Stimulated activated CD4-positive, alpha-beta T cell treated with anti-CD3 and anti-CD28 coated beads, Interleukin-15, amount 100 ng/mL, for 24 hours (primary cell): ENCODE measurements around the gene CCDC200.
"Not testable (repeated sequence)": the region's sequence is repeated elsewhere in the genome, so short reads cannot be mapped to it uniquely, and the experiment has no call there.

Experiments
- DNase-seq: peaks from one replicate; pipeline ENCODE4 v3.0.0-alpha.2; 2020

CCDC200 gene

DNA sequence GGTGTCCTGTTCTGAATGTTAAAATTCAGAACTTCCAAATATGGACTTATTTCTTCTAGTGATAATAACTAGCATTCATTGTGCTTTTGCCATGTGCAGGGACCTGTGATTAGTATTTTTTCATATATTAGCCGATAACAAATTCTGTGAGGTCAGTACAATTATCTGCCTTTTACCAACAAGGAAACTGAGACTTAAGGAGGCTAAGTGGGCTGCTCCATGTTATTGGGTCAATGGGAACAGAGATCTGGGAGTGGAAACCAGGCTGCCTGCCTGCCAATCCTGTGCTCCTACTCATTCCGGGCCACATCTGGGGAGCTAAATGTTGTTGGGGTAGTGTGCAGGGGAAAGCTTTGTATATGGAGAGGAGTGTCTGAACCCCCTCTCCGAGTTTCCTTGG, 13.1 kb downstream of the CCDC200 start:
- DNase-seq = no peak

DNA sequence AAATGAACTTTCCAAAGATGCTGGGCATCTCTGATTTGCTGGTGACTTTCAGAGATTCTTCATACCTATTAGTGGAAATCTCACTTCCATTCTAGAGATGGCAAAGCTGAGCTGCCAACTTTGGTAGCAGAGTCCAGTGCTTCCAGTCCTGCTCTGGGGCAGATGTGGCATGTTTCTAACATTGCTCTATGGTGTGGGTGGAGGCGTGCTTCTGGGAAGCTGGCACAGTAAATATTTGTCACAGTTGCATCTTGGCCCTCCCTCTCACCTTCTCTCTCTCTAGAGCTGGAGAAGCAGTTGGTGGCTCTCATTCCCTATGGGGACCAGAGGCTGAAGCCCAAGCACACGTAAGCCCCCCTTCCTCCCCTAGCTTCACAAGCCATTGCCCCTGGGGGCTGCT, 14.9 kb downstream of the CCDC200 start:
- no peak for DNase-seq

DNA sequence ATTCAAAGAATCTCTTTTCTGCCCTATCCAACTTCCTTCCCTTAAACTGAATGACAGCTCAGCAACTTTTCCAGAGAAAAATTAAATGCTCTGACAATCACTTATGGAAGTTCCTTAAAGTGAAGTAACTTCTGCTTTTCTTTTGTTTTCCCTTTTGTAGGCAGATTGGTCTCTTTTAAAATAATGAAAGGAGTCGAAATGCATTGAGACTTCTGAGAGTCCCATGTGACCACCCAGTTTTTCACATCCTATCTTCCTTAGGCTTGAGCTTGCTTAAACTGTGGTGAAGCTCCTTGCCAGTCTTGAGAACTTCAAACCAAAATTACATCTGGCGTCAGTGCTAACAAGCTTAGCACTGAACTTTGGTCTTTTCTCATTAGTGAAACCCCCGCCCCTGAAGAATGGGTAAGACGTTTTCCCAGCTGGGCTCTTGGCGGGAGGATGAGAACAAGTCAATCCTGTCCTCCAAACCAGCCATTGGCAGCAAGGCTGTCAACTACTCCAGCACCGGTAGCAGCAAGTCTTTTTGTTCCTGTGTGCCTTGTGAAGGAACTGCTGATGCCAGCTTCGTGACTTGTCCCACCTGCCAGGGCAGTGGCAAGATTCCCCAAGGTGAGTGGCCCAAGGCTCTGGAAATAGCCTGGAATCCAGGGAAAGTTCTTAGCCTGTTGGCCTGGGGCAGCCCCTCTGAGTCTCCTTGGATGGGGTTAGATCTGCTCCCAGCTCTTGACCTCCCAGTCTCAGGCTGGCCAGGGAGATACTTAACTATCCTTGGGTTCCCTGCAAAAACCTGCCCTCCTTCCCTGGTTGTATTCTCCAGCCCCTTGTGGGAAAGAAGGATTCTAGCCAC, 15.6 kb downstream of the CCDC200 start:
- peak; percentile 7 for DNase-seq

DNA sequence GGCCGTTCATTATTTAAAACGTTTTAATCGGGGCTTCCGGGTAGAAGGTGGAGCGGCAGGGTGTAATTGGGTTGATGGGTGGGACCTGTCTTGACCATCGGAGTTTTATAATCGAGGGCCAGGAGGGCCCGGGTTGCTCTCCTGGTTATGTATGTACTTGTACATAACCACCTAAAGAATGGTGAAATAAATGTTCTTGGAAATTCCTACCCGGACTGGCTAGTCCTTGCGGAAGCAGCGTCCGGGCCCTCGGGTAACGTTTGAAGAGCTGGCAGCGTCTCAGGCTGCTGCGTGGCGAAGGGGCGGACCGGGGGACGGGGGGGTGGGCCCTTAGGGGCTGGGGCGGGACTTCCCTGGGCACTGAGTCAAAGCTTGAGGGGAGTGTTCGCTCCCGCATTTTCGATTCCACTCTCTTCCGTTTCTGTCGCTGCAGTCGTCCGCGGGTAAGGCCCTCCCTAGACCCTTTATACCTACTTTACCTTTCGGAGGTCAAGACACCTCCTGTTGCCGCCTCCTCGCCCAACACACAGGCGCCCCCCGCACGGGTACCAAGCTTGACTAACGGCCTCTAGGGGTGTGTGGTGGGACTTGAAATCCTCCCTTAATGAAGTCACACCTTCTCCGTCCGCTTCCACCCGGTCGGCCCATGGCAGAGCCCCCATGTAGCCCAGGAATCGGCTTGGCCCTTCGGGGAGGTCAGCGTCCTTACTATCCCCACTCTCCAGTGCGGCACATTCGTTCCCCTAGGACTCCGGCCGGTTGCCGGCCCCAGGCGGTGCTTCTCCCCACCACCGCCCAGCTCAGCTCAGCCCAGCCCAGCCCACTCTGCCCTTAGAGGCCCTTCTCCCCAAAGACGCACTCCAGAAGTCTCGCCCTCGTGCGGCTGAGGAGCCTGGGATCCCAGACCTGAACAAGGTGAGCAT, 16.7 kb downstream of the CCDC200 start, which contains the start of gene TMEM106A:
Gene TMEM106A, plus strand, starts transcription at position 396 of the 923 bp plus-strand sequence. CDS start 1,167 bp downstream, outside the sequence.
- peak; percentile 84 for DNase-seq

DNA sequence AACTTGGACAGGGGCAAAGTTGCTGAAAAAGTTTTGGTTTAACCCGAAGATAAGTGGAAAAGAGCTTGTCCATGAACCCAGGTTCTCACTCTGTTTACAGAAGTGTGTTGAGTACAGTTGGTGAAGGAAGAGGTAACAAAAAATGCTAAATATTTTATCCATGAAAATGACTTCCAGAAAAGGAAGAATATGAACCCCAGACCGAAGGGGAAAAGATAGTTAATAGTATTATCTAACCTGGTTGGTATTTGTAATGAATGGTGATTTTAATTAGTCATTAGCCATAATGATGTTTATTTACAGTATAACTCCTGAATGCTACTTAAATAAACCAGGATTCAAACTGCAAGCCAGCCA, 17.3 kb downstream of the CCDC200 start:
- no peak for DNase-seq

DNA sequence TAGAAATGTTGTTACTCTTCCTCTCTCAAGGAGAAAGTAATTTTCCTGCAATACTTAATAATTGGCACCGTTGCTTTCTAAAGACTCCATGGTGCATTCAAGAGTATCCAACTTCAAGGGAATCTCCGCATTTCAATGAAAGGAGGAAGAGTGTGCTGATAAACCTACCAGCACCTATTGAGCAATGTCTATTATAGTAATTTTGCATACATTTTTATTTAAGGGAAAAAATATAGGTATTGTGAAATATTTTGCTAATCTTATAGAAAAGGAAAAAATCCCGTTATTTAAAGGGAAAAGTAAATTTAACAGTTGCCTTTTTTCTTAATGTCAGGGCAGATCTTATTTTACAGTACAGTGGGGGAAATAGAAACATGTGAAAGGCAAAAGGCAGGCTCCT, 17.8 kb downstream of the CCDC200 start:
- no peak for DNase-seq

DNA sequence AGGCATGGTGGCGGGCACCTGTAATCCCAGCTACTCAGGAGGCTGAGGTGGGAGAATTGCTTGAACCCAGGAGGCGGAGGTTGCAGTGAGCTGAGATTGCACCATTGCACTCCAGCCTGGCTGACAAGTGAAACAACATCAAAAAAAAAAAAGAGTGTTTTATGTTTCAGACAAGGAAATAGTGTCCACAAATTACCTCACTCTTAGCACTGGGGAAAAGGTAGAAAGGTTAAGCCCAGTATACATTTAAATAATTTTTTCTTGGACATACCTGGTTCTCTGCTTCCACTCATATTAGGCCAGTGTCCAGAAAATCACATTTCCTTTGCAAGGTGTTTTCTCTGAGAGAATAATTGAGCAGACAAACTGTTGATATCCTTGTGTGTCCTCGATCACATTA, 25.4 kb downstream of the CCDC200 start:
- not testable (repeated sequence) for DNase-seq

DNA sequence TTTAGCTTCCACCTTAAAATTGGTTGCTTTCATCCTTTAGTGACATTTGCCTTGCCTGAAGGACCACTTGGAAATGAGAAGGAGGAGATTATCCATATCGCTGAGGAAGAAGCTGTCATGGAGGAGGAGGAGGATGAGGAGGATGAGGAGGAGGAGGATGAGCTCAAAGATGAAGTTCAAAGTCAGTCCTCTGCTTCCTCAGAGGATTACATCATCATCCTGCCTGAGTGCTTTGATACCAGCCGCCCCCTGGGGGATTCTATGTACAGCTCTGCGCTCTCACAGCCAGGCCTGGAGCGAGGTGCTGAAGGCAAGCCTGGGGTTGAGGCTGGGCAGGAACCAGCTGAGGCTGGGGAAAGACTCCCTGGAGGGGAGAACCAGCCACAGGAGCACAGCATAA, 28.3 kb downstream of the CCDC200 start:
- DNase-seq = no peak

DNA sequence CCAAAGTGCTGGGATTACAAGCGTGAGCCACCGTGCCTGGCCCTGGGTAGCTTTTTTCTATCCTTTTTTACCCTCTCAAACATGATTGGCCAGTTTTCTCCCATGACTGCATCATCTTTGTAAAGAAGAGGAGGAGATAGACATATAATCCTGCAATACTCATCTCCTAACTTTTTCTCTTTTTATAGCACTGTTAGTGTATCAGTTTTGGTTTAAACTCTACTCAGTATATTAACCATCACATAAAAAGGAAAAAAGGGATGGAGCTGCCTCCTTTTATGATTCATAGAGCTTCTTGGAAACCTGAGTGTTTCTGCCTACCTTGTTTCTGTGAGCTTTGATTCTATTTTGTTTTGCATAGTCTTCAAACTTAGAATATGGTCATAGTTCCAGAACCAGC, 28.8 kb downstream of the CCDC200 start:
- no peak for DNase-seq

DNA sequence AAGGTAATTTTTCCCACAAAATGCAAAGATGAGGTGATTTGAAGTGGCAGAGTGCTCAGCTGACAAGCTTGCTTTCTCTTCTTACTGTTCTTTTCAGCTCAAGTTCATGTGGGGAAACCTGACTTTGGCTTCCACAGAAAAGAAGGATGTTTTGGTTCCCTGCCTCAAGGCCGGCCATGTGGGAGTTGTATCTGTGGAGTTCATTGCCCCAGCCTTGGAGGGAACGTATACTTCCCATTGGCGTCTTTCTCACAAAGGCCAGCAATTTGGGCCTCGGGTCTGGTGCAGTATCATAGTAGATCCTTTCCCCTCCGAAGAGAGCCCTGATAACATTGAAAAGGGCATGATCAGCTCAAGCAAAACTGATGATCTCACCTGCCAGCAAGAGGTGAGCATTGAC, 35.2 kb downstream of the CCDC200 start:
- DNase-seq = no peak

DNA sequence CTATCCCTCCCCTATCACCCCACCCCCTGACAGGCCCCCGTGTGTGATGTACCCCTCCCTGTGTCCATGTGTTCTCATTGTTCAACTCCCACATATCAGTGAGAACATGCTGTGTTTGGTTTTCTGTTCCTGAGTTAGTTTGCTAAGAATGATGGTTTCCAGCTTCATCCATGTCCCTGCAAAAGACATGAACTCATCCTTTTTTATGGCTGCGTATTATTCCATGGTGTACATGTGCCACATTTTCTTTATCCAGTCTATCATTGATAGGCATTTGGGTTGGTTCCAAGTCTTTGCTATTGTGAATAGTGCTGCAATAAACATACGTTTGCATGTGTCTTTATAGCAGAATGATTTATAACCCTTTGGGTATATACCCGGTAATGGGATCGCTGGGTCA, 41.8 kb downstream of the CCDC200 start:
- not testable (repeated sequence) for DNase-seq

DNA sequence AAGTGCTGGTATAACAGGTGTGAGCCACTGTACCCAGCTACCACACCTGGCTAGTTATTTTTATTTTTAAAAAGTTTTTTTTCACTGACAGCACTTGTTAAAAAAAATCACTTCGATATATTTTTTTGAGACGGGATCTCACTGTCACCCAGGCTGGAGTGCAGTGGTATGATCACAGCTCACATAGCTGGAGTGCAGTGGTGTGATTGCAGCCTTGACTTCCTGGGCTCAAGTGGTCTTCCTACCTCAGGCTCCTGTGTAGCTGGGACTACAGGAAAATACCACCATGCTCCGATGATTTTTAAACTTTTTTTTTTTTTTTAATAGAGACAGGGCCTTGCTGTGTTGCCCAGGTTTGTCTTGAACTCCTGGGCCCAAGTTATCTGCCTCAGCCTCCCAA, 44.5 kb downstream of the CCDC200 start:
- DNase-seq = no peak

DNA sequence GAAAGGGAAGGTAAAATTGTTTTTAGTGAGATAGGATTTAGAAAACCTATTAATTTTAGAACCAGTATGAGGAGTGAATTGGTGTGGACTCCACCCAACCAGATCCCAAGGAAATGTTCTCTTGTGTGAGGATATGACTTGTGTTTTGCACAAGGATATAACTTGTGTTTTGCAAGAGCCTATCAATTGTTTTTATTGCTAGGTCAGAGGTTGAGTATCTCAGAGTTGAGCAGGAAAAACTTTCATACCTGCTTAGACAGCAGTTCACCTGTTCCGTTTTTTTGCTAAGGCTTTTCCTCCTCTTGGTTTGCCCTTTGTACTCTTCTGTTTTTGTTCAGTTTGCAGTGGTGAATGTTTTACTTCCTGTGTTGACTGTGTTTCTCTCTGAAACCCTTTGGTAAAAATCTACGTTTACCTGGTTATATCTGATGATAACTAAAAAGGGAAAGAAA, 52.3 kb downstream of the CCDC200 start:
- DNase-seq = no peak

DNA sequence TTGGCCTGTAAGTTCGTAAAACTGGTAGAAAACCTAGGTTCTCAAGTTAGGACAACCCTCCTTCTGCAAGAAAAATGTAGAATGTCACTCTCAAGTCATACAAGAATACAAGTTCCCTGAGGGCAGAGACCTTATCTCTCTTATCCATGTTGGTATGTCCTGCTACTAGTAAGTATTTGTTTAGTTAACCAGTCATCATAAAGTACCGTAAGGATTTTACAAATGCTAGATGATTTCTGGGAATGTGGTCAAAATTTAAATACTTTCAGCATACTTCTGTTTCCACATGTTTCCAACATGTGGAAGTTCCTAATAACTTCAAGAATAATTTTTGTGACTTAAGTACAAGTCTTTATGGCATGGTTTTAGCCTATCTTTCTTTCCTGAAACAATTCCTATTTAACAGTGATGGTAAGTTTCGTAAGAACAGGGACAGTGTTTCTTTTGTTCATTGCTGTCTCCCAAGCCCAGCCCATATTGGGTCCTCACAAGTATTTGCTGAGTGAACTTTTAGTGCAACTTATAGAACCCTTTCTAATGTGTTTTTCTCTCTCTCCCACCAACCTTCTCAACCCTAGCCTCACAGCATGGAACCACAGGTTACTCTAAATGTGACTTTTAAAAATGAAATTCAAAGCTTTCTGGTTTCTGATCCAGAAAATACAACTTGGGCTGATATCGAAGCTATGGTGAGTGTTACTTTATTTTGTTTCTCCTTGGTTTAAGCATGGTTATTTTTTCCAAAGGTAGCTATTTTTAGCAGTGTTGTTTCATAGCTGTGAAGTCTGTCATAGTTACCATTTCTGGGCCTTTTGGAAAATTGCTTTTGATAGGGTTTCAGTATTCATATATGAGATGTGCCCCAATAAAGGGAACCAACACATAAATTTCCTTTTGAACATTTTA, 53.0 kb downstream of the CCDC200 start:
- DNase-seq = no peak

DNA sequence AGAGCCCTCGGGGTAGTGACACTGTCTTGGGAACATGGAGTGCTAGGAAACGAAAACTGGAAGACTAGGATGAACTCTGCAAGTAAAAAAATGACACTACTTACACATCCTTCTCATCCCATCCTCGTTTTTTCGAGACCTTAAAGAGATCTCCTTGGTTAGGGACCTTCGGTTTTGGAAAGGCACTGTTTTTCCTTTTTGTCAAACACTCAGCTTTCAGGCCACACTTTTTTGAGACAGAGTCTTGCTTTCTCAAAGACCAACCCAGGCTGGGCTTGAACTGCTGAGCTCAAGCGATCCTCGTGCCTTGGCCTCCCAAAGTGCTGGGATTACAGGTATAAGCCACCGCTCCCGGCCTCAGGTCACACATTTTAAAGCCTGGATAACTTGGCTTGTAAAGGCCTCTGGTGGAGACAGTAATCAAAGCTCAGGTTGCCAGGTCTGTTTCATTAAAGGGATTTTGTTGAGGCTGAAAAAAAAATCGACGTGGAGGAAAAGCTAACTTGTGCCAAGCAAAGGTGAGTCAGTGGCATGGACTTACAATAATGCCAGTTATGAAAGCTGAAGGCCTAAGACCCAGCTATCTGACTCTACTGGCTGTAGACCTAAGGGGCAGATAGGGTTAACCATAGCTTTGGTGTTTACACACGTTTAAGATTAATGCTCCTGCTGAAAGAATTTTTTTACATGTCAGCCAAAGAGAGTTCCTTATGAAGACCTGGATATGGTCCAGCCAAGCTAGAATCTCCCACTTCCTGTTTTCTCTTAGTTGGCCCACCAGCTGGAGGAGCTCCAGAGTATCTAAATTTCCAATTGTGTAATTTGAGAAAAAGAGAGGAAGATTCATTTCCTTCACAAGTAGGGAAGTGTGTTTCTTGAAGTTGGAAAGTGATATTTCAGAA, 56.6 kb downstream of the CCDC200 start:
- DNase-seq = peak; percentile 10
